ENCODE measurements around the gene CIB4.

DNA sequence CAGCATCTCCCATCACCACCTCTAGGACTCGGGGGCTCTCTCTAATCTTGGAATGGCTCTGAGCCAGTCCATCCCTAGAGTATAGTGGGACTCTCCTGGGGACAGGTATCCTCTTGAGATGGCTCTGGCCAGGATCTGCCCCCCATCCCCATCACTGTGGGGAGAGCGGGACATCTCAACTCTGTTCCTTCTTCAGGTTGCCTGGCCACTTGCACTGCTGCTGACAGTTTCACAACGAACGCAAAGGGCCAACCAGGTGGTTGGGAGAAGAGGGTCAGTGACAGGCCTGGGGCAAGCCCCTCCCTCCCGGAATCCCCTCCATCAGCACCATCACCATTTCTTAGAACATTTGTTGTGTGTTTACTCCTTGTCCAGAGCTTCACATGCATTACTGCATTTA lies 62.6 kb downstream of the CIB4 start:
- TF ChIP-seq, protein P1, sequence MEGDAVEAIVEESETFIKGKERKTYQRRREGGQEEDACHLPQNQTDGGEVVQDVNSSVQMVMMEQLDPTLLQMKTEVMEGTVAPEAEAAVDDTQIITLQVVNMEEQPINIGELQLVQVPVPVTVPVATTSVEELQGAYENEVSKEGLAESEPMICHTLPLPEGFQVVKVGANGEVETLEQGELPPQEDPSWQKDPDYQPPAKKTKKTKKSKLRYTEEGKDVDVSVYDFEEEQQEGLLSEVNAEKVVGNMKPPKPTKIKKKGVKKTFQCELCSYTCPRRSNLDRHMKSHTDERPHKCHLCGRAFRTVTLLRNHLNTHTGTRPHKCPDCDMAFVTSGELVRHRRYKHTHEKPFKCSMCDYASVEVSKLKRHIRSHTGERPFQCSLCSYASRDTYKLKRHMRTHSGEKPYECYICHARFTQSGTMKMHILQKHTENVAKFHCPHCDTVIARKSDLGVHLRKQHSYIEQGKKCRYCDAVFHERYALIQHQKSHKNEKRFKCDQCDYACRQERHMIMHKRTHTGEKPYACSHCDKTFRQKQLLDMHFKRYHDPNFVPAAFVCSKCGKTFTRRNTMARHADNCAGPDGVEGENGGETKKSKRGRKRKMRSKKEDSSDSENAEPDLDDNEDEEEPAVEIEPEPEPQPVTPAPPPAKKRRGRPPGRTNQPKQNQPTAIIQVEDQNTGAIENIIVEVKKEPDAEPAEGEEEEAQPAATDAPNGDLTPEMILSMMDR (IDR thresholded peaks at IDR 0.05; ENCODE audit: poor library complexity), result no peak
- no peak for TF ChIP-seq EZH2 (IDR thresholded peaks at IDR 0.05; ENCODE audit: borderline replicate concordance)
- no peak for TF ChIP-seq EZH2phosphoT487 (IDR thresholded peaks at IDR 0.05; ENCODE audit: low read depth, severe bottlenecking, unreplicated experiment)

Data from hepatocyte (in vitro differentiated cells).